Erythroblast (primary cell): ENCODE measurements around the gene TNNT2.

ENCODE experiments used
- GATA1 ChIP-seq: IDR thresholded peaks from 2 replicates; pipeline ENCODE4 v1.6.1; 2011; ENCODE audit warnings: low read depth, mild to moderate bottlenecking, control low read depth, low read length, moderate library complexity
- POLR2A ChIP-seq: IDR thresholded peaks from 2 replicates; pipeline ENCODE4 v1.6.1; 2011; ENCODE audit warnings: mild to moderate bottlenecking, low read length

- TF ChIP-seq POLR2A (no peak), GATA1 (no peak)
These were observed 36.7 kb upstream of the TNNT2 start for GRCh38 chr1:201414051-201414738.
